ENCODE data around the gene RPA3.
"Not testable (repeated sequence)": the region's sequence is repeated elsewhere in the genome, so short reads cannot be mapped to it uniquely, and the experiment has no call there.

The RPA3 gene

DNA sequence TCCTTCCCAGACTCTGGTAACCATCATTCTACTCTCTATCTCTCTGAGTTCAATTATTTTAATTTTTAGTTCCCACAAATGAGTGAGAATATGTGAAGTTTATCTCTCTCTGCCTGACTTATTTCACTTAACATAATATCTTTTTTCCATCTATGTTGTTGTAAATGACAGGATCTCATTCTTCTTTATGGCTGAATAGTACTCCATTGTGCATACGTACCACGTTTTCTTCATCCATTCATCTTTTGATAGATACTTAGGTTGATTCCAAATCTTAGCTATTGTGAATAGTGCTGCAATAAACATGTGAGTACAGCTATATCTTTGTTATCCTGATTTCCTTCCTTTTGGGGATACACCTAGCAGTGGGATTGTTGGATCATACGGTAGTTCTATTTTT lies 23.9 kb downstream of the RPA3 start:
- DNase-seq (ENCODE audit: low read depth) = no peak

DNA sequence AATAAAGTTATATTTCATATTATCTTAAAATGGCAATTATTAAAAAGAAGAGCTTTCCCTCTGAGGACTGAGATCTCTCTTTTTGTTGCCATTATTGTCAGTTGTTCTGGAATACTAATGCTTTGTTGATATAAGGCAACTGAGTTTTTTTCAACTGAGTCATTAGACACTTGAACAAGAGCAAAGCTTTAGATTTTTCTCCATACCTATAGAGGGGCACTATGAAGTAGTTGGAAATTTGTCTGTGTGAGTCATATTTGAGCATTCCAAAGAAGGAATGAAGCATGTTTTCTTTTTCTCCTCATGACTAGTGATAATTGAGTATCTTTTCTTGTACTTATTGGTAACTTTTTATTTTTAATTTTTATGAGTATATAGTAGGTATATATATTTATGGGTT lies 24.5 kb downstream of the RPA3 start:
- DNase-seq (ENCODE audit: low read depth) = no peak

DNA sequence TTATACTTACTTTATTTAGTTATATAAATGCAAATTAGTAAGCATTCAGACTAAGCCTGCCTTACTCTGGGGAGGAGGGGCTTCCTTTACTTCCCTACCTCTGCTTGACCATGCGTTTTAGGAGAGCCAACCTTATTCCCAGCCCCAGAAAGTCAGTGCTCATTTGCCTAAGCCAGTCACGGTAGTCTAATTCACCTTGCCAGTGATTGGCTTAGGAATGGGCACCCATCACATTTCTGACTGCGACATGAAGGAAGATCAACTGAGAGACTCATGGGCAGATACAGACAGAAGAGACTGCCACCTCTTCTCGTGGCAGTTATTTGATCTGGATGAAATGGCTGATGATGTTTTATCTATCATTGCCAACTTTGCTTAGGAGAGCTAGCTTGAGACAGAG lies 29.5 kb downstream of the RPA3 start:
- DNase-seq (ENCODE audit: low read depth) = no peak

DNA sequence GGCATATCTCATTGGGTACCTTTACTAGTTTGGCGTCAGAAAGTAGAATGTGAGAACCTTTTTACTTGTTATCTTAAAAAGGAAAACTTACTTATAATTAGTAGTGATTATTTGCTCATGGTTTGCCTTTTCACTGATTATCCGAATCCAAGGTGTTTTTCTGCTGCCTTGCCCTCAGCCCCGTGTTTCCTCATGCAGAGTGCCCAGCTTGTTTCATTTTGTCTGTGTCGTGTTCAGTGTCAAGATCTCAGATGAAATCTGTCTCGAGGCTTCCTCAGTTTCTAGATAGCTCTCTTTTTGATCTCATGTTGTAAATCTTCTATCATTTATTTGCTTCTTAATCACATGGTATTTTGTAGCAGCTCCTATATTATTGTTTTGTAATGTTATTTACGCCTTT lies 30.1 kb downstream of the RPA3 start:
- DNase-seq (ENCODE audit: low read depth) = no peak

DNA sequence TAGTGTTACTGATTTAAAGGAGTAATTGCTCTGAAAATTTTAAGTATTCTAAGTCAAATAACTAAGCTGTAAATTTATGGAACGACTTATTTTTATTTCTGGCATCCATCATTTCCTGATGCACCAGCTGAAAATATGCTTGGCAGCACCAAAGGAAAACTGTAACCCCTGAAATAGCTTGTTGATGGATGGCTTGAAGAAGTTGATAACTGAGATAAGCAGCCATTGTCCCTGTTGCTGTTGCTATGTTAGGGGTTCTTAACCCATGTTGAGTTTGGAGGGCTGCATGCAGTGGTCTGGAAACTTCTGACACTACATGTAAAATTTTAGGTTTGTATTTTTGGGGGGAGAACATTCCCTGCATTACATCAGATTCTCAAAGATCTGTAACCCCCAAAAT lies 30.6 kb downstream of the RPA3 start:
- DNase-seq (ENCODE audit: low read depth) = no peak

DNA sequence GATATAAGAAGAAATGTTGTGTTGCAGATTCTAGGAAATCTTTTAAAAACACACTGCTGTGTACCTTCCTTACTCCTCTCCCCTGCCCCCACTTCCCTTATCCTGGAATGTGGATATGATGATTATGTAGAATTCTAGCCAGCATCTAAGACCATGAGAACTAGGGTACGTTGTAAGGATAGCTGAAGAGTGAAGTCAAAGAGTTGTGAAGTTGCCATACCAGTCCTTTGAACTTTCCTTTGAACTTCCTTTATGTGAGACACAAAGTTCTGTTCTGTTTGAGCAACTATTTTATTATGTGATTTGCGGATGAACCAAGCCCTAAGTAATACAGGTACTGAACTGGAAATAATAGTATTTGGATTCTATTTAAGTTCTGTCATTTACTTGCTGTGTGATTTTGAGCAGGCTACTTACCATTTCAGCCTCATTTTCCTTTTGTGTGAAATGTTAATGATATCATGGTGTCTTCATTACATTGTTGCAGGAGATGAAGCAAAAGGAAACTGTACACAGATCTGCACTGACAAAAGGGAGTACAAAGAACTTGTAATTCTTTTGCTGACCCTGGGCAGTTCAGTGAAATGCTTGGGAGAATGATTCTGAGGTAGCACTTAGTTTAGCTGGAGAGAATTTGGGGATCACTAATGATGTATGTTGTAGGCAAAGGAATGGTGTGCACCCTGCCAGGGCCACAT lies 31.4 kb downstream of the RPA3 start:
- DNase-seq (ENCODE audit: low read depth) = no peak

DNA sequence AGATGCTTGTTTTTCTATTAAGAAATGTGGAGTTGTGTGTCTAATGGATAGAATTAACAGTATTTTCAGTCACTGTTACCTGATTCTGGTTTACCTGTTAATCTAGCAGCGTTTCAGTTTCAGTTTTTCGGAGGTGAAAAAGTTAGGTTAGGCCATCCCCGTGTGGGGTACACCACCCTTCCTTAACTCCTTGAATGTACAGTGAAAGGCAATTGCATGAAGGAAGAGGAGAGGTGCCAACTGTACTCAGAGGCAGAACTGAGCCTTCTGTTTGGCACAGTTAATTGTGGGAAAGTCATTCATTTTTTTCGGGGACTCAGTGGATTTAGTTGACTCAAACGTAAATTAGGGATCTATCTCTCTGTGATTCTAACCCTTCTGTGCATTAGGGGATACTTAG lies 35.5 kb downstream of the RPA3 start:
- no peak for DNase-seq (ENCODE audit: low read depth)

DNA sequence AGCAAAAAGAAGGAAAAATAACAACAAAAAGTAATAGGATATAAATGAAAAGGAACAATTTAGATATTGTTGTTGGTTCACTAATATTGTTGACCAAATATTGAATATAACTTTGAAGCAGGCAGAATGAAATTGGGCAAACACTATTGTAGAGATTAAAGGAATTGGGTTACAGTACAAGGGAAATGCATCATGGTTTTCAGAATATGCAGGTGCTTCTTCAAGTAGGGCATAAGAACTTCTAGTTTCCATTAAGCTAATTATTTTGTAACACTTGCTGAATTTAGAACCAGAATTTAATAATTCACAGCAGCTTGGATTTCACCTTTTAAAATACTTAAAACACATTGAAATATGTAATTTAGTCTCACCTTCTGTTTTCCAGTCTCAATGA lies 36.5 kb downstream of the RPA3 start:
- DNase-seq (ENCODE audit: low read depth) = no peak

DNA sequence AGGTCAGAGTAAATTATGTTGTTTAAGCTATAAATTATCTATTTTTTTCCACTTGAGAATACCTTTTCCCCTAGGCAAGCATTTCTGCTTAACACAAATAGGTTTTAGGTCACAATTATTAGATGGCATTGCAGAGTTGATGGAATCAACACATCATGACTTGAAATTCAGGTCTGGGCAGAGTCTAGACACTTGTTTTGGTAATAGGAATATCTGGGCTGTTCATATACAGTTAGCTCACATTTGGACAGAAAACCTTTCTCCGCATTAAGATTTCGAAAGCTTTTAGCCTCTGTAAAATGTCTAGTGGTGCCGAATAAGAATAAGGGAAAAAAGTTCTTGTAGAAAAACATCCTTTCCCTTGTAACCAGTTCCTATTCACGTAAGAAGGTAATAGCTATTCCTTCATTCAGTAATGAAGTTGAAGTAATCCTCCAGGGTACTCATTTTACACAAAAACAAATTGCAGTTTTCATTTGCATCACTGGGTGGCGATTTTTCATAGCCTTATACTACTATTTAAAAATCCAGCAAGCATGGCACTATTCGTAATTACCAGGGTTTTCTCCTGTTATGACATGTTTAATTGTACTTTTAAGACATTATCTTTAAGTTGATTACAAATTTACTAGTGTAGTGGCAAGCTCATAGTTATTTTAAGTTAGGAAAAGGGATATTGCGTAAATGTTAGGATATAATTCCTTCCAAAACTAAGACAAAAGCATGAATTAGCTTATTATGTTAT lies 37.0 kb downstream of the RPA3 start:
- no peak for DNase-seq (ENCODE audit: low read depth)

DNA sequence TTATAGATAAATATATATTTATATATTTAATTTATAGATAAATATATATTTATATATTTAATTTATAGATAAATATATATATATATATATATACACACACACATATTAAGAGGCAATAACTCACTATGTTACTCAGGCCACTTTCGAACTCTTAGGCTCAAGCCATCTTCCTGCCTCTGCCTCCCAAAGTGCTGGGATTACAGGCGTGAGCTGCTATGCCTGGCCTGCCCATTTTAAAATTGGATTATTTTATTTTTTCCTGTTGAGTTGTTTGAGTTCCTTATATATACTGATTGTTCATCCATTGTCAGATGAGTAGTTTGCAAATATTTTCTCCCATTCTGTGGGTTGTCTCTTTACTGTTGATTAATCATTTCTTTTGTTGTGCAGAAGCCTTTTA lies 38.8 kb downstream of the RPA3 start:
- DNase-seq (ENCODE audit: low read depth) = not testable (repeated sequence)

DNA sequence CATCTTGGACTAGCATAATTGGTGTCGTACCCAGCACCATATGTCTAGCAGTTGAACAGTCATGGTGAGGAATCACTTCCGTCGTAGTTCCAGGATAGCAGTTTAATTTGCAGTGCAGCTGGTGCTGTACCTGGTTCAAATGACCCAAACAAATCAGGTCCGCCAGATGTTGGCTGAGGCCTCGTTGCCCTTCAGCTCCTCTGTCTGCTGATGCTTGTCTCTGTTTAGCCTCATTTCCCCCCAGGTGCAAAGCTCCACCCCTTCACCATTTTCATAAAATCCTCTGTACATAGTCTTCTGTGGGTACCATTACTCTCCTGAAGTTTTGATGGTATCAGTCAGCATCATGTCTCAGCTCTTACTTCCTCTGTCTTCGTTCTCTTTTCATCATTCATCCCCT lies 42.7 kb downstream of the RPA3 start:
- no peak for DNase-seq (ENCODE audit: low read depth)

DNA sequence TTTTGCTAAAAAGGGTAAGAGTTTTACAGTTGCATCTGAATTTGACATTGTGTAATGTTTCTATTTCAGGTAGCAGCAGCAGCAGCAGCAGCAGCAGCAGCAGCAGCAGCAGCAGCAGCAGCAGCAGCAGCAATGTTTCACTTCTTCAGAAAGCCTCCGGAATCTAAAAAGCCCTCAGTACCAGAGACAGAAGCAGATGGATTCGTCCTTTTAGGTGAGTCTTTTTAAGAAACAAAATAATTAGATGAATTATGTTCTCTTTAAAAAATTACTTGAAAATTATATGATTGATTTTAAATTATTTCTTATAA lies 45.2 kb downstream of the RPA3 start:
- no peak for DNase-seq (ENCODE audit: low read depth)

DNA sequence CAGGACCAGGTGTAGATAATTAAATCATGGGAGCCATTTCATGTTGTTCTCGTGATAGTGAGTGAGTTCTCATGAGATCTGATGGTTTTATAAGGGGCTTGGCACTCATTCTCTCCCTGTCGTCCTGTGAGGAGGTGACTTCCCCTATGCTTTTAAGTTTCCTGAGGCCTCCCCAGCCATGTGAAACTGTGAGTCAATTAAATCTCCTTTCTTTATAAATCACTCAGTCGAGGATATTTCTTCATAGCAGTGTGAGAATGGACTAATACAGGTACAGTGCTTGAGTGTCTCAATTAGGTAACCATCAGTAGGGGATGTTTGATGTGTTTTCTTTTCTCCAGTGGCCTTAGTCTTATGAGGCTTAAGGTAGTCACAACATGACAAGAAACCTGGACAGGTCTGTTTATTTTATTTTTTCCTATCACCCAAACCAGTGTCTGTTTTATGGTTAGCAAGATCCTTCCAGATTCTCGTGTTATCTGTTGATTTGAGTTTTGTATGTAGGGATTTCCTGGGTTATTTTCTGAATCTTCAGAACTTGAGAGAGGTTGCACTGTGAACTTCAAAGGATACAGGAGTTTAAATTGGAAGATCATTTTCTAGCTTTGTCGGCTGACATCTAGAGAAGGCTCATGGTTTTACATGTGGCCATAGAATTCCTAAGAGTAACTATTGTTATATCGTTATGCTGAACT lies 45.7 kb downstream of the RPA3 start:
- DNase-seq (ENCODE audit: low read depth) = no peak

DNA sequence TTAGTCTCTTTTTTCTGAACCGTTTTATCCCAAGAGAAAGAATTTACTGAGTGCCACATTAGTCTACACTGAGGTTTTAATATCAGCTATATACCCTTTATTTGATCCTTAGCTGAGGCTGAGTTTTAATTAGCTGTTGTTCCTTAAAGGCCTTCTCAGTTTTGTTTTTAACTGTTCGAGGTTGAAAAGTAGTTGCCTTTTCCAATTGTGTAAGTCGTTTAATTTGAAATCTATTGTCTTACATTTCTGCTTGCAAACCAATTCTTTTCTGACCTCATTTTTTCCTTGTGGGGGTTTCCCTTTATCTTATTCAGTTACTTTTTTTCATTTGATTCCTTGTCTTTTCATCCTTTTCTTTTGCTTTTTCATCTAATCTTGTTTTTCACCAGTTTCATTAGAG lies 47.0 kb downstream of the RPA3 start:
- no peak for DNase-seq (ENCODE audit: low read depth)

DNA sequence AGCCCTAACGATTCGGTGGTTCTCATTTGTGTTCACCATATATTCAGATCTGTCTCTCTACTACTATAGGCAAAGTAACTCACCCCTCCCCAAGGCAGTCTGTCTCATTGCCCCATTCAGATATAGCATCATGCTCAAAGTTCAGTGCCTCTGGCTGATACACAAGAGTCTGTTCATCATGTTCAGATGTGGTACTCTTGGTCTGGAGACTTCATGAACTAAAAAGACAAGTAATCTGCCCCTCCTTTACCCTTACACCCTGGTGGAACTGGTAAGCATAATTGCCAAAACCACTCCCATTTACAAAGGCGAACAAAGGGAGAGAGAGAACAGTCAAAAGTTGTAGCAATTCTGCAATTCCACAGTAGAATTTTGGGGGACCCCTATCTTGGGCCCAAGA lies 47.9 kb downstream of the RPA3 start:
- no peak for DNase-seq (ENCODE audit: low read depth)

DNA sequence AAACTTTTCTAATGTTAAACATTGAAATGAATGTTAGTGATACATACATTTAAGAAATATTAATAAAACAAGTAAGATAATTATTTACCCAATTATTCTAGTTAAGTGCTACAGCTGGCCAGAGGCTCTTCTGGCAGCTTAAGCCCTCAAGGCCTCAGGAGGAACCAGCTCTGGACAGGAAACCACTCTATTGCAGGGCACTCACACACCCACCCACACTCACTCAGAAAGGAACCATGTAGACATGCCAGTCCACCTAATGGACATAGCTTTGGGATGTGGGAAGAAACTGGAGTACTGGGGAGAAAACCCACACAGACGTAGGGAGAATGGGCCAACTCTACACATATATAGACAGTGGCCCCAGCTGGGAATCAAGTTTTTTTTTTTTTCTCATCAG lies 49.7 kb downstream of the RPA3 start:
- DNase-seq (ENCODE audit: low read depth) = no peak

DNA sequence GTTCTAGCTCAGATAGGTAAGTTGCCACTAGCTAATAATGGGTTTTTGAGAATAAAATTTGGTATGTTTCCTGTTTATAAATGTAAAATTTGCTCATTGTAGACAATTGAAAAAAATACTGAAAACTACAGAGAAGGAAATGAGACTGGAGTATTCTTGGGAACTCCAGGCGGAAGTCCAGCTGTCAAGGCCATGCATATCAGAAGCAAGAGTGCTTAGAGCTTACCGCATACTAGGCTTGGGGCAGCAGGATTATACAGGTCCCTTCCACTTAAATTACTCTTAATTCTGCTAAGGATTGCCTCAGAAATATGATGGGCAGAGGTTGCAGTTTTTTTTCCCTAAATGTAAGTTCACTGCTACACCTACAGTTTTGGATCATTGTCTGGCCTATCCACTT lies 51.2 kb downstream of the RPA3 start:
- DNase-seq (ENCODE audit: low read depth) = no peak

DNA sequence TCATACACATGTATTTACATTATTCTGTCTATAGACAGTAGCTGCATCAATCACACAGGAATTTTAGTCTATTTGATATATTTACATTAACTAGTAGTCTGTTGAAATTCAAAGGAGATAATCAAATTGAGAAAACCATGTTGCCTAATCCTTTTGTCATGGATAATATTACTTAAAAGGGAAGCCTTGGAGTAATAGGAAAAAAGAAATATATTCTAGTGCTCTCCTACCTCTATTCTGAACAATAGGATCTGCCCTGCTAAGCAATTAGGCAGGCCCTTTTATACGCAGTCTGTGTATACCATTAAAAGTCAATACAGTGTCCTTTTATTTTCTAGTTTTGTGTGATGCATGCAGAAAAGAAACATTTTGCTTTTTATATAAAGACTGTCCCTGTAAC lies 53.4 kb downstream of the RPA3 start:
- DNase-seq (ENCODE audit: low read depth) = no peak

DNA sequence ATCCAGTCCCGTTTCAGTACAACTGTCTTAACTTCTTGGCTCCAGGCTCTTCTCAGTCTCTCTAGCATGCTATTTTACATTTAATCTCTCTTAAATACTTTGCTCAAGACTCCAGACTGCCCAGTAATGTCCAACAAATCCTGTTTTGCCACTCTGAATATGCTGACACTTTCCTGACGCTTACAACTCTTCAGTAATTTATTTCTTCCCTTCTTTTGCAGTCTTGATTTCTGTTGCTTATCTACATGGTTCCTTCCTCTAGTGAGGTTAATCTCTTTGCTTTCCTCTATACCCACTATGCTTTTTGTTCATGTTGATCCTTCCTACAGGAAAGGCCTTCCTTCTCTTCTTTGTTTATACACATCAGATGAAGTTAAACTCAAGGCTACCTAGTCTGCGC lies 54.1 kb downstream of the RPA3 start:
- DNase-seq (ENCODE audit: low read depth) = no peak

DNA sequence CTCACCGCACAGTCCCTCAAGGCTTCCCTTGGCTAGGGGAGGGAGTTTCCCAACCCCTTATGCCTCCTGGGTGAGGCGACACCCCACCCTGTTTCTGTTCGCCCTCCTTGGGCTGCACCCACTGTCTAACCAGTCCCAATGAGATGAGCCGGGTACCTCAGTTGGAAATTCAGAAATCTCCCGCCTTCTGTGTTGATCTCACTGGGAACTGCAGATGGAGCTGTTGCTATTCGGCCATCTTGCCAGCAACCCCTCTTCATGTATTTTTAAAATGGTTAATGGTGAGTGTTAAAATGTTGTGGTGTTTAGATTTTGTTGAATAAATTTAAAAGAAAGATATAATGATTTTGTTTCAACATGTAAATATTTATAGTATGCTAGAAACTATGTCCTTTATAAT lies 55.9 kb downstream of the RPA3 start:
- no peak for DNase-seq (ENCODE audit: low read depth)

DNA sequence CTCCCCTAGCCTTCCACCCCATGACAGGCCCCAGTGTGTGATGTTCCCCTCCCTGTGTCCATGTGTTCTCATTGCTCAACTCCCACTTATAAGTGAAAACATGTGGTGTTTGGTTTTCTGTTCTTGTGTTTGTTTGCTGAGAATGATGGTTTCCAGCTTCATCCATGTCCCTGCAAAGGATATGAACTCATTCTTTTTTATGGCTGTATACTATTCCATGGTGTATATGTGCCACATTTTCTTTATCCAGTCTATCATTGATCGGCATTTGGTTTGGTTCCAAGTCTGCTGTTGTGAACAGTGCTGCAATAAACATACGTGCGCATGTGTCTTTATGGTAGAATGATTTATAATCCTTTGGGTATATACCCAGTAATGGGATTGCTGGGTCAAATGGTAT lies 61.9 kb downstream of the RPA3 start:
- DNase-seq (ENCODE audit: low read depth) = not testable (repeated sequence)

DNA sequence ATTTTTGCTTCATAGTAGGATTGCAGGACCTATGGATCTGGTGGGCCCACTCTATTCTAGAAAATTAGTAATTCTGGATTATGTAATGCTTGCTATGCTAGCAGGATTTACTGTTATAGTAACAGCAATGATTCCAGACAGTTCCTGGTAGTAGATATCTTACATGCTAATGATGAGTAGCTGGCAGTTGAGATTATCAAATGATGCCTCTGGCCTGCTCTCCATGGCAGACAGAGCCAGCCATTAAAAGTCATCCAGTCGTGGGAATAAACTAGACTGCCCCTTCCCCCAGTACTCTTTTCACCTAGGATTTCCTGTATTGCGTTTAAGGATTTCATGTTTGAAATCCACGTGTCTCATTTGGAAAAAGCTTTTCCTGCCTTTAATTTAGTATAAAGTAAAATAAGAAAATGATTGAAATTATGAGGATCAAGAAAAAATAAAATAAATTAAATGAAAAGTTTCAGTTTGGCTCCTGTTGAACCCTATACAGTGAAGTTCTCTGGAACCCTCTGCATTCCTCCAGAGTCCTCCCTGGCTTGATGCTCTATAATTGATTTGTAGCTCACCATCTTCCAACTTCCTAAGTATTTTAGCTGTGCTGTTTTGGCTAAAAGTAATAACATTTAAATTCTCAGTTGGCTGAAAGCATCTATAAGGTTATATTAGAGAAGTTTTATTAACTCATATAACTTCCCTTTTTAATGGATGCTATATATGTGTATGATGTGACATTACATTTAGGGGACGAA lies 63.3 kb downstream of the RPA3 start:
- no peak for DNase-seq (ENCODE audit: low read depth)

DNA sequence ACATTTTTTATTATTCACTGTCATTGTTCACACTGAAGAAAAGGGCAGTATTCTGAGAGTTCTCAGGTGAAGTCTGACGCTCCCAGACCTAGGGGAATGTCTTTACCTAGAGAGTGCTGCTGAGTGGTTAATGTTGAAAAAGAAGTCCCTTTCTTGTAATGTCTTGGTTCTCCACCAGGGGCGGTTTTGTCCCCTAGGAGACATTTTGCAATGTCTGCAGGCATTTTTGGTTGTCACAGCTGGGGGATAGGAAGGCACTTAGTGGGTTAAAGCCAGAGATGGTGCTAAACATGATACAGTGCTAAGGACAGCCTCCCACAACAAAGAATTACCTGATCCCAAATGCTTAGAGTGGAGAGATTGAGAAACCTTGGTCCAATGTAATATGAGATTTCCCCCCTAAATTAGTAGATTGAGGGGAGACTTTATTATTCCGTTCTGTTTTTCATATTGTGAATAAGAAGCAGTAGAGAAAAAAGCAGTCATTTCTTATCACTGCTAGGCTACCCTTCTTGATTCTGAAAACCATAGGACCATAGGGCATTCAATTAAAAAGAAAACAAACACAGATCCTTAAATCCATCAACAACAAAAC lies 64.7 kb downstream of the RPA3 start:
- DNase-seq (ENCODE audit: low read depth) = no peak

Data from CMK (cell line).